HG03521 (cell line): ENCODE results near the gene KLHL8.
A peak's percentile ranks its signal among the peaks of the same experiment; 100 is the strongest.
"Not testable (repeated sequence)": the region's sequence is repeated elsewhere in the genome, so short reads cannot be mapped to it uniquely, and the experiment has no call there.

ENCODE experiments used
- ATAC-seq: cut with Tn5 transposase; IDR thresholded peaks from one replicate; pipeline ENCODE4 v1.9.1; 2021; ENCODE audit warnings: mild to moderate bottlenecking, moderate library complexity; ENCODE audit not compliant: unreplicated experiment

KLHL8 gene

DNA sequence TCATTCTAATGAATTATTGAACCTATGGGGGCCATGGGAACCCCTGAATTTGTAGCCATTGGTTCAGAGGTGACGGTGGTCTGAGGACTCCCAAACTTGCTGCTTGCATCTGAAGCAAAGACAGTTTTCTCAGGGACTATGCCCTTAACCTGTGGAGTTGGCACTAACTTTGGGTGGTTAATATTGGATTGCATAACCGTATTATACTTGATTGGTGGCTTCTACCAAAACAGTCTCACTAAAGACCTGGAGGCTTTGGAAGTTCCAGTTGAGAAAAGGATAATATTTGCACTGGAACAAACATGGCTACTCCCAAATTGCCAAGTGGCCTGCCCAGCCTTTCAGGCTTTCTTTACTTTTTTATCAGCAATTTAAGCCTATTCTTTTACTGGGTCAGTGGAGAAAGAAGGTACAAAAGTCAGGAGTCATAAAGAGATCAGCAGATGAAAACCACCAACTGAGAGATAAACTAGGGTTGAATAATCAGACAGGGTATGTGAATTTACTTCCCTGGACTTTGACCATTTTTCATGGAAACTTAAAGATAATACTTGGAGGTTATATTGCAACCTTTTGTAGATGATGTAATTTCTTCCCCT lies 7.9 kb upstream of the KLHL8 start:
- ATAC-seq, result no peak

DNA sequence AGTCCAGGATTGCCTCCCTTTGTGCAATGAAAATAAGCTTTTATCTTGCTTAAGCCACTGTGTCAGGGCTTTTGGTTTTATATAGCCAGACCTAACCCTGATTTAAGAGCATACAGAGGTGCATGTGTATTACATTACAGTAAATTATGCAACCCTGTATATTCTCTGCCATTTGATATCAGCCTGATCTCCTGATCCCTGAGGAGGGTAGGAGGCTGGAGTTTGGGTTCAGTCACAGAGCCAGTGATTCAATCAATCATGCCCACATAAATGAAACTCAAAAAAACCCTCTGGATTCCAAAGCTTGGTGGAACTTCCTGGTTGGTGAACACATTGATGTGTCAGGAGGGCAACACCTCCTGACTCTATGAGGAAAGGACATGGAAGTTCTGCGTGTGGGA lies 7.3 kb upstream of the KLHL8 start:
- ATAC-seq, result no peak

DNA sequence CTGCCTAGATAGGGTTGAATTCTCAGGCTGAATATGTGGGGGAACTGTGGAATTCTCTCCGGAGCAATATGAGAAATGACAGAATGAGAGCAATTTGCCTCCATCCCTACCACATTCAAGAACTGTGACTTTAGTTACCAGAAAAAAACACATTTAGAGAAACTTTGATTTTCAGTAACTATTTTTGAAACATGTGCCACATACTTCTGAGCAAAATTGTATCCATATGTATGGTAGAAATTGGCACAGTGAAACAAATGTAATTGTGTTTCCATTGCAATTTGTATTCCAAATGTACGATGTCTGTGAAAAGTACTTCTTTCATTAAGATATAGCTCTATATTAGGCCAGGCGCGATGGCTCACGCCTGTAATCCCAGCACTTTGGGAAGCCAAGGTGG lies 5.5 kb upstream of the KLHL8 start:
- ATAC-seq, result no peak

GRCh38 chr4:87224141-87224923 lies 3.9 kb upstream of the KLHL8 start:
- ATAC-seq, result no peak

DNA sequence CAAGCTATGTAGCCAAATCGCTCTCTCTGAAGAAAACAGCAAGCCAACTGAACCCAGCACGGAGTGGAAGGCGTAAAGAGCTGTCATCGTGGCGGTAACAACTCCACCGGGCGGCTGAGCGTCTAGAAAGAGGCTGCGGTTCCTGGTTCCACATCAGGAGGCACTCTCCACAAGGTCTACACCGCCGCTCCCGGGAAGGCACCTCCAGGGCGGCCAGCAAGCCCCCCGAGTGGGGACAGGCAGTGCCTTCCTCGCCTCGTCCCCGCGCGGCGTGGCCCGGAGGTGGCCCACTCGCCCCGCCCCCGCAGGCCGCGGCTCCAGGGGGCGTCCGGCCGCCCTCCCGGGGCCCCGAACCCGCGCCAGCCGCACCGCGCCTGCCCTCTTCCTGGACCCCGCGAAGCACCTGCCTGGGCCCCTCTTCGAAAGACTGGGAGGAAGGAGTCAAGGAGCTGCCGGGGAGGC lies 755 bp downstream of the KLHL8 start:
- ATAC-seq, result peak; percentile 29

DNA sequence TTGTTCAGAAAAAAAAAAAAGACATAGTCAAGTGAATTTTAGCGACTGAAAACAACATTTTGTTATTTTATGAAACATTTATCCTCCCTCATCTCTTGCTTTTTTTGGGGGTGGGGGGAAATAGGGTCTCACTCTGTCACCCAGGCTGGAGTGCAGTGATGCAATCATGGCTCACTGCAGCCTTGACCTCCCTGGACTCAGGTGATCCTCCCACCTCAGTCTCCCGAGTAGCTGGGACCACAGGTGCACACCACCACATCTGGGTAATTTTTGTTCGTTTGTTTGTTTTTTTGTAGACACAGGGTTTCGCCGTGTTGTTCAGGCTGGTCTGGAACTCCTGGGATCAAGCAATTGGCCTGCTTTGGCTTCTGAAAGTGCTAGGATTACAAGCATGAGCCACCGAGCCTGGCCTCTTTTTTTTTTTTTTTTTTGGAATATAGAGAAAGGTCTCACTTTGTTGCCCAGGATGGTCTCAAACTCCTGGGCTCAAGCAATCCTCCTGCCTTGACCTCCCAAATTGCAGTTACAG lies 3.1 kb downstream of the KLHL8 start:
- not testable (repeated sequence) for ATAC-seq

DNA sequence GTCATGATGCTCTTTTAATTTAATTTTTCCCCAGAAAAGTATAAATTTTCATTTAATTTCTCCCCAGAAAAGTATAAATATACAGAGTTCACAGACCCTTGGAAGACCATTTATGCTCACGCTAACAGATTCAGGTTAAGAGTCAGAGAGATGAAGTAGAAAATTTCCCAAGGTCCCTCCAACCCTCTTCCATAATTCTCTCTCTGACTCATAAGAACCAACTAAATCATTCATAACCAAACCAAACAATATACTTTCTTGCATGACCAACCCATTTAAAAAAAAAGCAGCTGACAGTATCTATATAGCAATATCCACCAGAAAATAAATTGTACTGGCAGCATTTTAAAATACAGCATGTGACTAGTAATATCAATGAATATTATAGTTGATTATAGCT lies 3.9 kb downstream of the KLHL8 start:
- no peak for ATAC-seq

- ATAC-seq, result no peak
Measured at GRCh38 chr4:87213421-87214075, 6.9 kb downstream of the KLHL8 start.

- no peak for ATAC-seq
Measured at GRCh38 chr4:87211249-87211952, 9.0 kb downstream of the KLHL8 start.

DNA sequence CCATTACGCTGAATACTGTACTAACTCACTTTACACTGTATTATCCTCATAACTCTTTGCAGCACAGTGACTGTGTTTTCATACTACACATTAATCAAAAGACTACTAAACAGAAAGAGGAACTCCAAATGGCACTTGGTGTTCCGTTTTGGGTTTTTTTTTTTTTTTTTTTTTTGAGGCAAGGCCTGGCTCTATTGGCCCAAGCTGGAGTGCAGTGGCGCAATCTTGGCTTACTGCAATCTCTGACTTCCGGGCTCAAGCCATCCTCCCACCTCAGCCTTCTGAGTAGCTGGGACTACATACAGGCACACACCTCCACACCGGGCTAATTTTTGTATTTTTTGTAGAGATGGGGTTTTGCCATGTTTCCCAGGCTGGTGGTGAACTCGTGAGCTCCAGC lies 10.7 kb downstream of the KLHL8 start:
- peak; percentile 66 for ATAC-seq

GRCh38 chr4:87209182-87209581 lies 11.2 kb downstream of the KLHL8 start:
- ATAC-seq, result no peak

- no peak for ATAC-seq
Measured at GRCh38 chr4:87204559-87204958, 15.9 kb downstream of the KLHL8 start.

DNA sequence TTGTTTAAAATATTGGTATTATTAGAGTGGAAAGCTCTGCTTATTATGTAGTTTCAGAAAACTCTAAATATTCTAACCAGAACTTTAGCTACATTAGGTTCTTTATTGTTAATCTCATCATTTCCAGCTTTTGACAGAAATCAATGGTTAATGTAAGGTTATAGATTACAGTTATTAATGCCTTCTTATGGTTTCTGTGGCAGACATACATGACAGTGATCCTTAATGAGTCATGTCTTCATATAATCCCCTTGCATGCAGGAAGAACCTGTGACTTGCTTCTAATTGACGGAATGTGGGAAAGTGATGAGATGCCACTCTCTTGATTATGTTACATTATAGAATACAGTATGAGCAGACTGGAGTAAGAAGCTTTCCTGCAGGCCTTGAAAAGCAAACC lies 23.5 kb downstream of the KLHL8 start:
- no peak for ATAC-seq

- no peak for ATAC-seq
Measured at GRCh38 chr4:87196146-87196545, 24.3 kb downstream of the KLHL8 start.

DNA sequence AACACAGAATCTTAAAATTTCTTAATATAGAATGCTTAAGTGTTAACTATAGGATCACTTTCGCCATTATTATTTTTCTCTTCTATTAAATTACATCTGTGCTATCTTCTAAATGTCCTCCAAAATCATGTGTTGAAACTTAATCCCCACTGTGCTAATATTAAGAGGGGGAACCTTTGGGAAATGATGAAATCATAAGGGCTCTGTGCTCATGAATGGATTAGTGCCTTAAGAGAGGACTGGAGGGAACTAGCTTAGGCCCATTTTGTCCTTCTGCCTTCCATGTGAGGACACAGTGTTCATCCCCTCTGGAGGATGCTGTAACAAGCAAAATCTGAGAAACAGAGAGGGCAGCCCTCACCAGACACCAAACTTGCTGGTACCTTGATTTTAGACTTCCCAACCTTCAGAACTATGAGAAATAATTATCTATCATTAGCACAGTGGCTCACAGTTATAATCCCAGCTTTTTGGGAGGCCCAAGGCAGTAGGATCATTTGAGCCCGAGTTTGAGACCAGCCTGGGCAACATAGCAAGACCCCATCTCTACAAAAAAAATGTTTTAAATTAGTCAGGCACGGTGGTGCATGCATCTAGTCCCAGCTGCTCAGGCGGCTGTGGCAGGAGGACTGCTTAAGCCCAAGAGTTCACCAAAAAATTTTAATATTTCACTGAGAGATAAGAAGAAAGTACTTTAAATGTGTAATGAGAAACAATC lies 26.3 kb downstream of the KLHL8 start:
- no peak for ATAC-seq

GRCh38 chr4:87192145-87192919 lies 28.1 kb downstream of the KLHL8 start:
- no peak for ATAC-seq

- ATAC-seq, result no peak
Measured at GRCh38 chr4:87188932-87189331, 31.5 kb downstream of the KLHL8 start.

DNA sequence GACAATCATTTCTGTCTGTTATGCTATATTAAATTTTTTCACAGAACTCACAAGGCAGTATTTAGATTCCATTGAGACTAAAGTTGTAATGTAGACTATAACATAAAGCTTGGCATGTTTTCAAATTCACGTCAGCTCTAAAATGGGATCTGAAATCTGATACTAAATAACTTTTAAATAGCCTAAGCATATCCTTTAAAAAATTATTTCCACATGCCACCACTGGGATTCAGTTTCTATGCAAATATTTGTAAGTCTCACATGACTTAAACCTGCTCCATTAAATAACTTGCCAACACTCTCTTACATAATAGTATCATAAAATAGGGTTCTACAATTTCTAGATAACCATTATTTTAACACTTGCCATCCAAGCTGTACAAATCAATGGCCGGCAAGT lies 32.4 kb downstream of the KLHL8 start:
- ATAC-seq, result no peak

- no peak for ATAC-seq
Measured at GRCh38 chr4:87185146-87185870, 35.1 kb downstream of the KLHL8 start.
